IMR-90 (cell line): ENCODE measurements around the gene MYEOV.
A peak's percentile ranks its signal among the peaks of the same experiment; 100 is the strongest.

Source experiments
- BHLHE40 ChIP-seq: fragments of 150-350 bp; IDR thresholded peaks from 2 replicates; pipeline ENCODE4 v1.6.1; 2016; ENCODE audit warnings: mild to moderate bottlenecking, low read depth, low read length
- CEBPB ChIP-seq: IDR thresholded peaks from 2 replicates; pipeline ENCODE4 v1.6.1; 2012; ENCODE audit warnings: low read depth, low read length, improper control_type of control experiment
- CHD1 ChIP-seq: IDR thresholded peaks from 2 replicates; pipeline ENCODE4 v1.6.1; 2012; ENCODE audit warnings: low read depth, low read length, improper control_type of control experiment
- CTCF ChIP-seq: conservative IDR thresholded peaks from 2 replicates; pipeline ENCODE4 v1.5.1; 2012; ENCODE audit warnings: mild to moderate bottlenecking, low read depth, low read length, improper control_type of control experiment
- FOS ChIP-seq: fragments of 150-350 bp; IDR thresholded peaks from 2 replicates; pipeline ENCODE4 v1.6.1; 2016; ENCODE audit warnings: low read depth, low read length
- MXI1 ChIP-seq: IDR thresholded peaks from 2 replicates; pipeline ENCODE4 v1.6.1; 2012; ENCODE audit warnings: low read depth, mild to moderate bottlenecking, low read length, moderate library complexity, borderline replicate concordance
- POLR2A ChIP-seq: IDR thresholded peaks from 2 replicates; pipeline ENCODE4 v1.6.1; 2012; ENCODE audit warnings: mild to moderate bottlenecking, low read depth, low read length
- RAD21 ChIP-seq: IDR thresholded peaks from 2 replicates; pipeline ENCODE4 v1.6.1; 2012; ENCODE audit warnings: low read length, improper control_type of control experiment
- RCOR1 ChIP-seq: IDR thresholded peaks from 2 replicates; pipeline ENCODE4 v1.6.1; 2012; ENCODE audit warnings: mild to moderate bottlenecking, low read length, improper control_type of control experiment; ENCODE audit not compliant: insufficient replicate concordance
- RFX5 ChIP-seq: IDR thresholded peaks from 2 replicates; pipeline ENCODE4 v1.8.0; 2012; ENCODE audit warnings: low read depth, mild to moderate bottlenecking, low read length, moderate library complexity
- SMC3 ChIP-seq: fragments of 150-350 bp; IDR thresholded peaks from 2 replicates; pipeline ENCODE4 v1.6.1; 2016; ENCODE audit warnings: low read depth, mild to moderate bottlenecking, antibody characterized with exemption, low read length, moderate library complexity
- USF2 ChIP-seq: fragments of 150-350 bp; IDR thresholded peaks from 2 replicates; pipeline ENCODE4 v1.6.1; 2017; ENCODE audit warnings: mild to moderate bottlenecking, antibody characterized with exemption, low read length, low read depth

GRCh38 chr11:69298267-69299022 lies 4.5 kb downstream of the MYEOV start:
- no peak for TF ChIP-seq CTCF
- TF ChIP-seq USF2: no peak
- peak; percentile 25; the same call in 1 of the 2 replicates for TF ChIP-seq POLR2A
- no peak for TF ChIP-seq CEBPB
- TF ChIP-seq SMC3: no peak
- TF ChIP-seq RCOR1: no peak
- peak; percentile 61 for TF ChIP-seq FOS
- peak; percentile 27; the same call in 1 of the 2 replicates for TF ChIP-seq RAD21
- TF ChIP-seq RFX5: no peak
- TF ChIP-seq MXI1: no peak
- no peak for TF ChIP-seq CHD1
- no peak for TF ChIP-seq BHLHE40
